Stomach (tissue), 9 donors: ENCODE measurements around the gene PCDHGC4. TPM values are rescaled to one million over a fixed set of nuclear protein-coding genes. Genes with fewer than 3 reads are reported as not detected.

ENCODE experiments used
- DNase-seq, 2 donors: peaks; one replicate each; pipeline versions ENCODE4 v3.0.0 to v3.0.0-alpha.2; 2013 to 2019
- H3K27ac ChIP-seq, 5 donors: fragments of 200-600 bp in 4 of 5; sonication (generic) in 4 of 5; one replicate each; pipeline ENCODE4 v1.5.1; 2013 to 2019; ENCODE audit warnings: mild to moderate bottlenecking in 1 of 5, moderate library complexity in 1 of 5
- H3K27me3 ChIP-seq, 3 donors: fragments of 200-600 bp; sonication (generic); one replicate each; pipeline ENCODE4 v1.5.1; 2017 to 2019; ENCODE audit warnings: mixed run types in 1 of 3
- H3K36me3 ChIP-seq, 4 donors: fragments of 200-600 bp; sonication (generic); 1 replicate in 3 of 4; 2 replicates in 1 of 4; pipeline ENCODE4 v1.5.1; 2016 to 2019
- H3K4me1 ChIP-seq, 4 donors: fragments of 200-600 bp; sonication (generic); one replicate each; pipeline ENCODE4 v1.5.1; 2016 to 2019
- H3K4me3 ChIP-seq, 4 donors: fragments of 200-600 bp; sonication (generic) in 3 of 4; one replicate each; pipeline ENCODE4 v1.5.1; 2016 to 2019; ENCODE audit warnings: mild to moderate bottlenecking in 1 of 4
- H3K9me3 ChIP-seq, 4 donors: fragments of 200-600 bp; sonication (generic); one replicate each; pipeline ENCODE4 v1.5.1; 2016 to 2019
- CTCF ChIP-seq, 7 experiments: fragments of 450-650 bp in 4 of 7; fragments of 200-600 bp in 3 of 7; sonication (generic) in 3 of 7; IDR thresholded peaks; one replicate each; pipeline ENCODE4 v1.5.1; 2016 to 2019; ENCODE audit warnings: antibody characterized with exemption in 7 of 7, control low read depth in 2 of 7, mild to moderate bottlenecking in 1 of 7
- EP300 ChIP-seq: sonication (generic); formaldehyde crosslinking; IDR thresholded peaks from one replicate; pipeline ENCODE4 v1.6.1; 2017; ENCODE audit warnings: antibody characterized with exemption
- POLR2A ChIP-seq, 4 donors: fragments of 450-650 bp; IDR thresholded peaks; one replicate each; pipeline ENCODE4 v1.6.1; 2016; ENCODE audit warnings: antibody characterized with exemption in 4 of 4, control low read depth in 2 of 4, mild to moderate bottlenecking in 1 of 4, moderate library complexity in 1 of 4
- POLR2AphosphoS5 ChIP-seq, 3 donors: sonication (generic); formaldehyde crosslinking; IDR thresholded peaks; one replicate each; pipeline ENCODE4 v1.6.1; 2016; ENCODE audit warnings: antibody characterized with exemption in 3 of 3
- WGBS, 5 donors: extraction: QIAGEN DNeasy Blood & Tissue Kit in 3 of 5; methylation state at CpG; one replicate each; pipeline versions ENCODE4 v1.1.5 to v1.1.7; 2013 to 2018; 5-methylcytosine and 5-hydroxymethylcytosine counted together
- intact Hi-C: fragments of 100-400 bp; cut with DNase I; formaldehyde crosslinking; loops from one replicate; pipeline ENCODE4 v1.15.1; 2023; ENCODE audit warnings: low total_unique reads
- polyA plus RNA-seq, 3 donors: library from polyadenylated mRNA; stranded (reverse); fragments of 200-250 nt; gene quantifications; one replicate each; pipeline ENCODE4 v1.2.3, GENCODE V29; 2013
- total RNA-seq, 5 donors: library from RNA; depleted of rRNA; stranded (reverse); fragments of >200 nt; gene quantifications; one replicate each; pipeline versions ENCODE4 v1.1.0 to v1.2.3, GENCODE V29; 2014 to 2016
- donor health status: healthy with polysubstance abuse.
- donor health status: Bipolar disorder and iron deficiency.
- donor health status: healthy.

The PCDHGC4 gene
- total and polyA plus RNA-seq, 8 donors = 0.87 to 15.4 (median 5.0) TPM; not detected in 4

- Histone ChIP-seq H3K4me3 (no peak overlapping the region), H3K27ac (peak overlapping the region in 2 of 5 donors; percentile 3 to 10), H3K27me3 (peaks cover 0 to 64% (median 28%) of the 10 kb centered on the region in 3 donors), H3K4me1 (peaks cover 12 to 41% (median 27%) of the 10 kb centered on the region in 4 donors), H3K36me3 (peaks cover 0 to 40% (median 14%) of the 10 kb centered on the region in 4 donors), H3K9me3 (peaks cover 0 to 12% (median 0%) of the 10 kb centered on the region in 4 donors)
- 40 to 63% (median 52%) methylated on average over 17 to 22 of the region's 22 CpGs for WGBS, 5 donors
- intact Hi-C loops = no loop called here
- TF ChIP-seq POLR2A (IDR thresholded peaks at IDR 0.05) = no peak
- no peak for TF ChIP-seq POLR2AphosphoS5 (IDR thresholded peaks at IDR 0.05)
- no peak for TF ChIP-seq EP300
- TF ChIP-seq CTCF (IDR thresholded peaks at IDR 0.05) = no peak
- peak in 1 of 2 donors; percentile 59 for DNase-seq
These were observed 10.1 kb downstream of the PCDHGC4 start for GRCh38 chr5:141494761-141495452.

GRCh38 chr5:141495453-141495811, 10.6 kb downstream of the PCDHGC4 start:
- Histone ChIP-seq H3K4me1 (peaks cover 12 to 41% (median 27%) of the 10 kb centered on the region in 4 donors), H3K27me3 (peaks cover 0 to 58% (median 24%) of the 10 kb centered on the region in 3 donors), H3K36me3 (peaks cover 0 to 34% (median 15%) of the 10 kb centered on the region in 4 donors), H3K27ac (no peak overlapping the region), H3K4me3 (no peak overlapping the region), H3K9me3 (peaks cover 0 to 12% (median 0%) of the 10 kb centered on the region in 4 donors)
- TF ChIP-seq CTCF (IDR thresholded peaks at IDR 0.05) (no peak), EP300 (no peak), POLR2AphosphoS5 (IDR thresholded peaks at IDR 0.05) (no peak), POLR2A (IDR thresholded peaks at IDR 0.05) (no peak)
- intact Hi-C loops = no loop called here
- DNase-seq = no peak
- WGBS, 5 donors = 68 to 82% (median 78%) methylated on average over 8 of the region's 8 CpGs

- TF ChIP-seq CTCF (IDR thresholded peaks at IDR 0.05) (no peak), POLR2A (IDR thresholded peaks at IDR 0.05) (no peak), EP300 (no peak), POLR2AphosphoS5 (IDR thresholded peaks at IDR 0.05) (no peak)
- no peak for DNase-seq
- Histone ChIP-seq H3K9me3 (peaks cover 0 to 12% (median 0%) of the 10 kb centered on the region in 4 donors), H3K36me3 (peaks cover 0 to 28% (median 16%) of the 10 kb centered on the region in 4 donors), H3K4me1 (peaks cover 12 to 41% (median 27%) of the 10 kb centered on the region in 4 donors), H3K27me3 (peaks cover 0 to 52% (median 18%) of the 10 kb centered on the region in 3 donors), H3K27ac (no peak overlapping the region), H3K4me3 (no peak overlapping the region)
- intact Hi-C loops = no loop called here
- WGBS, 5 donors = 71 to 86% (median 73%) methylated on average over 4 of the region's 4 CpGs
These were observed 11.2 kb downstream of the PCDHGC4 start for GRCh38 chr5:141496038-141496437.

GRCh38 chr5:141501761-141502160, 16.9 kb downstream of the PCDHGC4 start:
- TF ChIP-seq CTCF (IDR thresholded peaks at IDR 0.05) (no peak), POLR2A (IDR thresholded peaks at IDR 0.05) (no peak), POLR2AphosphoS5 (IDR thresholded peaks at IDR 0.05) (no peak), EP300 (no peak)
- no peaks in the 10 kb centered on the region for H3K27me3 ChIP-seq
- H3K4me3 ChIP-seq = no peak overlapping the region
- intact Hi-C loops = no loop called here
- H3K36me3 ChIP-seq = peaks cover 0 to 41% (median 24%) of the 10 kb centered on the region in 4 donors
- DNase-seq = no peak
- 71 to 85% (median 78%) methylated on average over 7 of the region's 7 CpGs for WGBS, 5 donors
- H3K9me3 ChIP-seq = no peaks in the 10 kb centered on the region
- H3K4me1 ChIP-seq = peaks cover 2 to 4% (median 3%) of the 10 kb centered on the region in 4 donors
- no peak overlapping the region for H3K27ac ChIP-seq
